ENCODE results near the gene PPP6R2.

PPP6R2 gene

GRCh38 chr22:50469377-50470305, 126.5 kb downstream of the PPP6R2 start:
- Histone ChIP-seq H3K36me3 (ENCODE audit: insufficient read depth, low read length) (peaks cover 31% of the 10 kb centered on the region), H3K9ac (ENCODE audit: low read depth, low read length) (no peak overlapping the region), H3K4me3 (ENCODE audit: low read length) (no peak overlapping the region), H3K27ac (ENCODE audit: low read depth, low read length) (no peak overlapping the region; the same call in 1 of the 2 replicates), H3K27me3 (ENCODE audit: insufficient read depth, low read length) (no peaks in the 10 kb centered on the region), H3K4me1 (ENCODE audit: insufficient read depth, low read length) (peaks cover 7% of the 10 kb centered on the region; the same call in 1 of the 2 replicates), H3K9me3 (ENCODE audit: insufficient read depth, low read depth, low read length) (no peaks in the 10 kb centered on the region)
- 51% methylated on average over 23 of the region's 25 CpGs for WGBS

- 85% methylated on average over 6 of the region's 6 CpGs for WGBS
- Histone ChIP-seq H3K4me1 (ENCODE audit: insufficient read depth, low read length) (peaks cover 10% of the 10 kb centered on the region; the same call in 1 of the 2 replicates), H3K9ac (ENCODE audit: low read depth, low read length) (no peak overlapping the region), H3K27me3 (ENCODE audit: insufficient read depth, low read length) (no peaks in the 10 kb centered on the region), H3K9me3 (ENCODE audit: insufficient read depth, low read depth, low read length) (no peaks in the 10 kb centered on the region), H3K27ac (ENCODE audit: low read depth, low read length) (0 out of 2 replicates have a peak overlapping the region, but pooled peaks have one; percentile 22), H3K4me3 (ENCODE audit: low read length) (no peak overlapping the region), H3K36me3 (ENCODE audit: insufficient read depth, low read length) (peaks cover 23% of the 10 kb centered on the region)
These were observed 127.4 kb downstream of the PPP6R2 start for GRCh38 chr22:50470491-50470890.

- peaks cover 14% of the 10 kb centered on the region for H3K36me3 ChIP-seq (ENCODE audit: insufficient read depth, low read length)
- no peak overlapping the region for H3K27ac ChIP-seq (ENCODE audit: low read depth, low read length)
- no peaks in the 10 kb centered on the region for H3K27me3 ChIP-seq (ENCODE audit: insufficient read depth, low read length)
- H3K9me3 ChIP-seq (ENCODE audit: insufficient read depth, low read depth, low read length), result no peaks in the 10 kb centered on the region
- no peak overlapping the region for H3K9ac ChIP-seq (ENCODE audit: low read depth, low read length)
- H3K4me3 ChIP-seq (ENCODE audit: low read length), result no peak overlapping the region
- WGBS, result 88% methylated on average over 21 of the region's 21 CpGs
- H3K4me1 ChIP-seq (ENCODE audit: insufficient read depth, low read length), result peaks cover 11% of the 10 kb centered on the region; the same call in 1 of the 2 replicates
These were observed 128.2 kb downstream of the PPP6R2 start for GRCh38 chr22:50471197-50471847.

- WGBS, result 78% methylated on average over 5 of the region's 5 CpGs
- Histone ChIP-seq H3K9ac (ENCODE audit: low read depth, low read length) (no peak overlapping the region), H3K27ac (ENCODE audit: low read depth, low read length) (no peak overlapping the region), H3K9me3 (ENCODE audit: insufficient read depth, low read depth, low read length) (no peaks in the 10 kb centered on the region), H3K4me3 (ENCODE audit: low read length) (no peak overlapping the region), H3K27me3 (ENCODE audit: insufficient read depth, low read length) (no peaks in the 10 kb centered on the region), H3K4me1 (ENCODE audit: insufficient read depth, low read length) (peaks cover 11% of the 10 kb centered on the region; the same call in 1 of the 2 replicates), H3K36me3 (ENCODE audit: insufficient read depth, low read length) (peaks cover 8% of the 10 kb centered on the region)
These were observed 128.8 kb downstream of the PPP6R2 start for GRCh38 chr22:50471962-50472361.

- H3K4me1 ChIP-seq (ENCODE audit: insufficient read depth, low read length), result peaks cover 11% of the 10 kb centered on the region; the same call in 1 of the 2 replicates
- no peak overlapping the region for H3K9ac ChIP-seq (ENCODE audit: low read depth, low read length)
- no peak overlapping the region for H3K4me3 ChIP-seq (ENCODE audit: low read length)
These were observed 130.0 kb downstream of the PPP6R2 start for GRCh38 chr22:50473088-50473487.

GRCh38 chr22:50473855-50474671, 130.9 kb downstream of the PPP6R2 start:
- peak overlapping the region; percentile 65 for H3K9ac ChIP-seq (ENCODE audit: low read depth, low read length)
- no peaks in the 10 kb centered on the region for H3K36me3 ChIP-seq (ENCODE audit: insufficient read depth, low read length)
- H3K9me3 ChIP-seq (ENCODE audit: insufficient read depth, low read depth, low read length), result no peaks in the 10 kb centered on the region
- peaks cover 11% of the 10 kb centered on the region; the same call in 1 of the 2 replicates for H3K4me1 ChIP-seq (ENCODE audit: insufficient read depth, low read length)
- H3K4me3 ChIP-seq (ENCODE audit: low read length), result peak overlapping the region; percentile 69
- H3K27ac ChIP-seq (ENCODE audit: low read depth, low read length), result no peak overlapping the region
- 14% methylated on average over 60 of the region's 62 CpGs for WGBS
- H3K27me3 ChIP-seq (ENCODE audit: insufficient read depth, low read length), result peaks cover 5% of the 10 kb centered on the region

More at GRCh38 chr22:50473088-50473487, 130.0 kb downstream of the PPP6R2 start:
- no peak overlapping the region for H3K27ac ChIP-seq (ENCODE audit: low read depth, low read length)
- no peaks in the 10 kb centered on the region for H3K9me3 ChIP-seq (ENCODE audit: insufficient read depth, low read depth, low read length)
- H3K36me3 ChIP-seq (ENCODE audit: insufficient read depth, low read length), result no peaks in the 10 kb centered on the region
- H3K27me3 ChIP-seq (ENCODE audit: insufficient read depth, low read length), result no peaks in the 10 kb centered on the region
- 84% methylated on average over 6 of the region's 6 CpGs for WGBS

GRCh38 chr22:50474710-50475651, 131.9 kb downstream of the PPP6R2 start, which contains the start of gene SBF1:
TSS of gene SBF1 (minus strand) at chr22:50475035. CDS start at chr22:50474840, 195 bp downstream.
- peak within 1 kb of the TSS; percentile 69 for H3K4me3 ChIP-seq (ENCODE audit: low read length)
- WGBS, result 4% methylated on average over 97 of the region's 97 CpGs
- H3K9me3 ChIP-seq (ENCODE audit: insufficient read depth, low read depth, low read length), result no peaks in the 10 kb centered on the region
- H3K27me3 ChIP-seq (ENCODE audit: insufficient read depth, low read length), result peaks cover 13% of the 10 kb centered on the region
- peak within 1 kb of the TSS; percentile 65 for H3K9ac ChIP-seq (ENCODE audit: low read depth, low read length)
- peak within 1 kb of the TSS; percentile 46; the same call in 1 of the 2 replicates for H3K27ac ChIP-seq (ENCODE audit: low read depth, low read length)
- no peaks in the 10 kb centered on the region for H3K36me3 ChIP-seq (ENCODE audit: insufficient read depth, low read length)
- peaks cover 11% of the 10 kb centered on the region; the same call in 1 of the 2 replicates for H3K4me1 ChIP-seq (ENCODE audit: insufficient read depth, low read length)

- Histone ChIP-seq H3K36me3 (ENCODE audit: insufficient read depth, low read length) (no peaks in the 10 kb centered on the region), H3K4me3 (ENCODE audit: low read length) (peak overlapping the region; percentile 69; the same call in 1 of the 2 replicates), H3K4me1 (ENCODE audit: insufficient read depth, low read length) (peaks cover 5% of the 10 kb centered on the region; the same call in 1 of the 2 replicates), H3K9ac (ENCODE audit: low read depth, low read length) (no peak overlapping the region), H3K9me3 (ENCODE audit: insufficient read depth, low read depth, low read length) (no peaks in the 10 kb centered on the region), H3K27me3 (ENCODE audit: insufficient read depth, low read length) (peaks cover 20% of the 10 kb centered on the region), H3K27ac (ENCODE audit: low read depth, low read length) (no peak overlapping the region)
- 95% methylated on average over 6 of the region's 6 CpGs for WGBS
These were observed 132.5 kb downstream of the PPP6R2 start for GRCh38 chr22:50475652-50476002.

GRCh38 chr22:50476868-50477267, 133.7 kb downstream of the PPP6R2 start:
- H3K9me3 ChIP-seq (ENCODE audit: insufficient read depth, low read depth, low read length), result no peaks in the 10 kb centered on the region
- no peak overlapping the region for H3K27ac ChIP-seq (ENCODE audit: low read depth, low read length)
- H3K27me3 ChIP-seq (ENCODE audit: insufficient read depth, low read length), result peaks cover 28% of the 10 kb centered on the region
- WGBS, result 83% methylated on average over 7 of the region's 7 CpGs
- H3K4me1 ChIP-seq (ENCODE audit: insufficient read depth, low read length), result peaks cover 4% of the 10 kb centered on the region; the same call in 1 of the 2 replicates
- H3K9ac ChIP-seq (ENCODE audit: low read depth, low read length), result no peak overlapping the region
- H3K4me3 ChIP-seq (ENCODE audit: low read length), result no peak overlapping the region
- H3K36me3 ChIP-seq (ENCODE audit: insufficient read depth, low read length), result no peaks in the 10 kb centered on the region

- H3K27me3 ChIP-seq (ENCODE audit: insufficient read depth, low read length), result peaks cover 30% of the 10 kb centered on the region
- H3K27ac ChIP-seq (ENCODE audit: low read depth, low read length), result no peak overlapping the region
- H3K4me3 ChIP-seq (ENCODE audit: low read length), result no peak overlapping the region
- 84% methylated on average over 12 of the region's 12 CpGs for WGBS
- H3K36me3 ChIP-seq (ENCODE audit: insufficient read depth, low read length), result no peaks in the 10 kb centered on the region
- peaks cover 4% of the 10 kb centered on the region; the same call in 1 of the 2 replicates for H3K4me1 ChIP-seq (ENCODE audit: insufficient read depth, low read length)
- H3K9me3 ChIP-seq (ENCODE audit: insufficient read depth, low read depth, low read length), result no peaks in the 10 kb centered on the region
- no peak overlapping the region for H3K9ac ChIP-seq (ENCODE audit: low read depth, low read length)
These were observed 134.8 kb downstream of the PPP6R2 start for GRCh38 chr22:50477923-50478322.
